ENCODE data around the gene ARNT2.

Gene ARNT2

GRCh38 chr15:80467311-80467714, 63.1 kb downstream of the ARNT2 start:
- DNase-seq: no peak

DNA sequence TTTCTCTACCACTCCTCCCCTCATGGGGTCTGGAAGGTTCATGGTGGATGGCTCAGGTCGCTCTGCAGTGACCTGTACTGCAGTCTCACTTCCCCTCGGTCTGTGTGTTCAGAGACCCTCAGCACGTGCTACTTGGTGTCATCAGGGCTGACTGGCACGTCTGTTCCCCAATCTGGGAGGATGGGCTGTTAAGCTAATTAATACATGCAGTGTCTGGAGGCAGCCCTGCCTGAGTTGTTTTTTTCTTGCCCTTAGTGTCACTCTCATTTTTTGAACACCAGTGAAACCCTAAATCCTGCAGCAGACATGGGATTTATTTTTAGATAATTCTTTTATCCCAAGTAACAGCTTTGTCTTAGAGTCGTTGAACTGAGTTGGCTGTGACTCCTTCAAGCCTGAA, 64.6 kb downstream of the ARNT2 start:
- DNase-seq: no peak

DNA sequence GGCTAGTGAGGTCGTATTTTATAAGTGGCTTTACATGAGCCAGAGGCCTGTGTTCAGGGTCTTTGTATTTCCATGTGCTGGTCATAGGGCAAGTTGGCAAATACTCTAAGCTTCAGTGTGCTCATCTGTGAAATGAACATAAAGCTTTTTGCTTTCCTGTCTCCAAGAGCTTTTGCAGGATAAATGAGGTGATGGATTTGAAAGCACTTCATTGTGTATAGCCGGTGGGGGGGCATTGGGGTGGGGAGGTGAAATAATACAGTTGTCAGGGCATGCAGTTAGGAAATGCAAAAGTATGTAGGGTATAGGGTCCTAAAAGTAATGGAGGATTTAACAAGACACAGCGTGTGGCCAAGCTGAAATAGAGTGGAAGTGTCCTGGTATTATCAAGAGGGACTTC, 67.7 kb downstream of the ARNT2 start:
- DNase-seq: no peak

DNA sequence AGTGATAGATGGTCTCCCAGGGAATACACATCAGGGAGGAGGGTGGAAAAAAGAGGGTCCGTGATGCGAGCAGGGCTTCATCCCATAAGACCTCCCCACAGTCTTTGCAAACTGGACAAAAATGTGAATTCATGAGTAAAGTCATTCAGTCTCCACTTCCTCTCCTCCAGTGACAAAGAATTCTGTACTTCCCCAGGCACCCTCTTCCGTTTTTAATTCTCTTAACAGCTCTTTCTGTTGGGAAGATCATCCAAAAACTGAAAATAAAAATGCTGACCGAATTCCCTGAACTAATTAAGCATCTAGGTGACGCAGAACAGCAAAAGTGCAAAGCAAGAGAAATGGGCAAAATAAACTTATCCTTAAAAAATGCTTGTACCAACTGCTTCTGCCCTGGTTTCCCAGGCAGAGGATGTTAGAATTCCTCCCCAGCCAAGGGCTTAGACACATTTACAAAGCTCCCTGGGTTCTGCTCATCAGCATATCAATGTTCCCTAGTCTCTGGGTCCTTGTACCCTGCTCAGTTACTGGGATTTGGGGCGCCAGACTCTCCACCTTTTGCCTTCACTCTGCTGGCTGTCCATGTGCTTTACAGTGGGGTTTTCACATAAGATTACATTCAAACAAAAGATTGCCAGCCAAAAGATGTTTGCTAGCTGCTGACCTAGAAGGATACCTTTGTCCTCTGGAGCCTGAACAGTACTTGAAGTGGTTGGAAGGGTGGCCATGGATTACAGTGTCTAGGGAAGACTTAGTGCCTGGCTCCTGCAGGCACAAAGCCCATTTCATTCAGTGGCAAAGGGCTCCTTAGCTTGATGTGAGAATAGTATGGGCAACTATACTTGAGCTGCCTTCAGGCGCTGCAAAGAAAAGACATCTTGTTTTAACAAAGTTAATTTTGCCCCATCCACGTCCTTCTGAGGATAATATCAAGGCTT, 69.4 kb downstream of the ARNT2 start:
- no peak for DNase-seq

DNA sequence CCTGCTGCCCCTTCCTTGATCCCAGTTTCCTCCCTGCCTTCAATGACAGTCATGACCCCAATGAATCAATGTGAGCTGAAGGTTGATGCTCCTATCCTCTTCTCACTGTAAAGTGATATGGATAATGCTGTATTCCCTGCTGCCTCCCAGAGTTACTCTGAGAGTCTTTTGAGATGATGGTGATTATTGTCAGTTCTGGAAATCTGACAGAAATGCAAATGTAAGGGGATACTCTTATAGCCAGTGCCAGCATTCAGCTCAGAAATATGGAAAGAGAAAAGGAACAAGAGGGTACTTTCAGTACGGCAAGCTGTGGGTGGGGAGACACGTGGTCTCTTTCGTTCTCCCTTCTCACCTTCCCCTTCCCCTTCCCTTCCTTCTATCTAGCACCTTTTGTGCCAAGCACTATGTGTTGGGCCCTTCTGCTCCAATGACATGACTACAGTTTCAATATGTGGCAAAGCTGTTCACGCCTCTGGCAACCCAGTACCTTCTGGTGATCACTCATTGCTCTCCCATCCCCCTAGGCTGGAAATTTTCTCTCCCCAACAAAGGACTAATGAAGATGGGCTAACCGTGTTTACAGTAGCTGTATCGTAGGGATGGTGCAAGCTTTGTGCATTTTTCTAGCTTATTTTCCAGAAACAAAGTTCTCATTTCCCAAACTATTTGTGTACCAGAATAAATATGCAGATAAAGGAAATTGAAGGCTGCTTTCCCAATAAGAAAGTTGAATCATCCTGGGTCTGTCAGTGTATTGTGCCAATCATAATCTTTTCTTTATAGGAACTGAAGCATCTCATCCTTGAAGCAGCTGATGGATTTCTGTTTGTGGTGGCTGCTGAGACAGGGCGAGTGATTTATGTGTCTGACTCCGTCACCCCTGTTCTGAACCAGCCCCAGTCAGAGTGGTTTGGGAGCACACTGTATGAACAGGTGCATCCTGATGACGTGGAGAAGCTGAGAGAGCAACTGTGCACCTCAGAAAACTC, 70.3 kb downstream of the ARNT2 start:
- DNase-seq: no peak

GRCh38 chr15:80475572-80475971, 71.4 kb downstream of the ARNT2 start:
- DNase-seq: no peak

- no peak for DNase-seq
Observed at GRCh38 chr15:80476036-80476435, 71.9 kb downstream of the ARNT2 start.

- DNase-seq: no peak
Observed at GRCh38 chr15:80478075-80478474, 73.9 kb downstream of the ARNT2 start.

GRCh38 chr15:80479191-80479590, 75.0 kb downstream of the ARNT2 start:
- DNase-seq: no peak

DNA sequence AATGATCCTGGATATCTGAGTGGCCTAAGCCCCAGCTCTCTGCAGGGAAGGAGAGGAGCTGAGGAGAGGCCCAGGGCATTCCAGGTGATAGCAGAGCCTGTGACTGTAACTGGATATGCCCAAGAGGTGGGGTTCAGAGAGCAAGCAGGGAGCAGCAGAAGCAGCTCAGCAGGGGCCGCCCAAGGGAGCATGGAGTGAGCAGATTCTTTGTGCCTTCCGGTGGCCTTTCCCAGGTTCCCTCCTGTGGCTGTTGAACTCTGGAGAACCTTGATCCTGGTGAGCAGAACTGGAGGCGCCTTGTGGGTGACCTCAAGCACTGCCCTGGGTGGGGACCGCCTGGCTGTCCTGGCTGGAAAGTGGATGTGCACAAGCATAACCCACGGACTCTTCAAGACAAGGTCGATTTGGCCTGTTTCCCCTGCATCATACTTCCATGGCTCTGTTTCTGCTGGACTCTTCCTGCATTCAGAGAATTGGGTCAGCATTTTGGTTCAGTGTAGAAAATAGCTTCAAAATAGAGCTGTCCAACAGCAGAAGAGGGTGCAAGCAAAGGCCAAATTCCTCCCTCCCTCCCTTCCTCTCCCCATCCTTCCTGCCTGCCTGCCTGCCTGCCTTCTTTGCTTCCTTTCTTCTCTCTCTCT, 76.1 kb downstream of the ARNT2 start:
- DNase-seq: no peak

GRCh38 chr15:80480909-80481308, 76.7 kb downstream of the ARNT2 start:
- no peak for DNase-seq

DNA sequence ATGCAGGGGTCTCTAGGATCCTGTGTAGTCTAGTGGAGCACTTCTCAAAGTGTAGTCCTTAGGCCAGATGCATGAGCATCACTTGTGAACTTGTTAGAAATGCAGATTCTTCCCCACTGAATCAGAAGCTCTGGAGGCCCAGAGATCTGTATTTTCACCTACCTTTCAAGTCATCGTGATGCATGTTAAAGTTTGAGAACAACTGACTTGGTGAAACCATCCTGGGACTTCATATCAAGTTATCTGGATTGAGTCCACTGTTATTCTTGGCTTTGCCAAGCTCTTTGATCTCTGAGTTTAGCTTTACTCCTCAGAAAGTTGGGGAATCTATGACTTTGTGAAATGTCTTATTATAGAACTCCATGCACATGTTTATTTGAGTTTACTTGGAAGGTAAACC, 78.5 kb downstream of the ARNT2 start:
- no peak for DNase-seq

- no peak for DNase-seq
Observed at GRCh38 chr15:80483725-80484161, 79.6 kb downstream of the ARNT2 start.

- no peak for DNase-seq
Observed at GRCh38 chr15:80484333-80484864, 80.2 kb downstream of the ARNT2 start.

GRCh38 chr15:80485370-80486164, 81.4 kb downstream of the ARNT2 start:
- no peak for DNase-seq

DNA sequence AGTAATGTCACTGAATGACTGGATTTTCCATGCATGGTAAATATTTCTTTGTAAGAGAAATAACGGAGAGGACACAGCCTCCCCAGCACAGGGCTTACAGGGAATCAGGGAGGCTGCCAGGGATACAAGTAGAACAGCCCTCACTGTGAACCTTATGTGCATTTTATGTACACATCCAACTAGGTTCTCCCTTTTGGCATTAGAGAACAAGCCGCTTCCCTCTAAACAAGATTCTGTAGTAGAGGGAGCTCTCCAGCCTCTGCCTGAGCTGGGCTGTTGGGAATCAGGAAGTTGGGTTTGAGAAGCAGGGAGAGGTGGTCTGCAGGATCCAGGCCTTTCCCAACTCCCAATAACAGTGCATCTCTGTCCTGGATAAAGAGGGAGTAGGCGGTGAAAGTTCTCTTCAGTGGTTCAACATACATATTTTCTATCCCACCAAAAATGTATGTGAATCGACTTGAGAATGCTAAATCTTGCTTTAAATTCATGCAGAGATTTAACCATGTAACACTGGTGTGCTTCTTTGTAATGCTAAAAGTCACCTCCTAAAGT, 83.7 kb downstream of the ARNT2 start:
- DNase-seq: no peak

GRCh38 chr15:80489030-80489594, 84.9 kb downstream of the ARNT2 start:
- DNase-seq: no peak

DNA sequence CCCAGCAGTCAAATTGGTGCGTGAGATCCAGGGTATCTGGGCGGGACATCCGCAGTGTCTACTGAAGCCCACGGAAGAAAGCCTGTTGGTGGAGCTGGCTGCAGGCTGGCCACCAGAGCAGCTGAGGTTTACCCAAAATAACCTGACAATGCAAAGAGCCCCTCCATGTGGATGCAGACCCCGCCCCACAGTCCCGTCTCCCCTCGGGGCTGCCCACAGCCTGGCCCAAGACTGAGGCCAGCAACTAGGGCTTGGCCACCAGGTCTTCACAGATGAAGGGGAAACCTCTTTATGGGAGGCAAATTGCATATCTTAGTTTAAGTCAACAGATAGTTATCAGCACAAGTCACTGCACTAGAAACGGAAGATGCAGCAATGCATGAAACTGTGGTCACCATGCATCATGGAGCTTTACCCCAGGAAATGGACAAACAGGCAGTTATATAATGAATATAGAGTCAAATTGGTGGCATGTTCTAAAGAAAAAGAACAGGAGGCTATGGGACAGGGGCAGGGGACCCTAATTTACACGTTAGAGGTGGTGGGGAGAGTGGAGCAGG, 86.3 kb downstream of the ARNT2 start:
- DNase-seq: no peak

DNA sequence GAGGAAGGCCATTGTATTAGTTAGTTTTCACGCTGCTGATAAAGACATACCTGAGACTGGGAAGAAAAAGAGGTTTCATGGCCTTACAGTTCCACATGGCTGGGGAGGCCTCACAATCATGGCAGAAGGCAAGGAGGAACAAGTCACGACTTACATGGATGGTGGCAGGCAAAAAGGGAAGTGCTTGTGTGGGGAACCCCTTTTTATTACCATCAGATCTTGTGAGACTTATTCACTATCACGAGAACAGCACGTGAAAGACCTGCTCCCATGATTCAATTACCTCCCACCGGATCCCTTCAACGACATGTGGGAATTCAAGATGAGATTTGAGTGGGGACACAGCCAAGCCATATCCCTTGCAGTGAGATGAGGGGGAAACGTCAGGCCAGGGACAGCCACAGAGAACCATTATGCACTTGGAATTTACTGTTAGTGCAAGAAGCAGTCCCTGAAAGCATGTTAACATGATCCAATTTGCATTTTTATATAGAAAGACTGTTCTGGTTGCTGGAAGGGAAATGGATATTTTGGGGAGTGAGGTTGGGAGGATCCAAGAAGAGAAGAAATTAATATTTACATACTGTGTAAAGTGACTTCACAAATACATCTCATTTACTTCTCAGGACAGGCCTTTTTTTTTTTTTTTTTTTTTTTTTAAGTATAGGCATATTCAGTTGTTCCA, 87.1 kb downstream of the ARNT2 start:
- no peak for DNase-seq

DNA sequence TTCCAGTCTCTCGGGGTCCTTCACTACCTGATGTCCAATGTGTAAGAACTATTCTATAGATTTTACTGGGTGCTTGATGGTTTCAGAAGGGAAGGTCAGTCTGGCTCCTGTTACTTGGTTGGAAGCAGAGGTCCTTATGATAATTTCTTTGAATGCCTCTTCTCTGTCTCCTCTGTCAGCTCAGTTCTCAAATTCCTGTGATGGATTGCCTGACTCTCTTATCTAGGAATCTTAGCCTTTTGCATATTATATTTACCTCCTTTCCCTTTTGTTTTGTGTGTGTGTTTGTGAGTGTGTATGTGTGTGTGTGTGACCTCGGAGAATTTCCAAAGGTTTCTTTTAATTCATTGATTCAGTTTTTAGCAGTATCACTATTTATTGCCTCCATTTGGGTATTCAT, 88.2 kb downstream of the ARNT2 start:
- DNase-seq: no peak
